Skin epidermis (tissue), 12 donors: Measurements from ENCODE around the gene PQBP1.
A peak's percentile ranks its signal among the peaks of the same experiment; 100 is the strongest.

Experiments
- H3K27ac ChIP-seq, 21 experiments: fragments of 200-600 bp; sonication (generic) in 11 of 21; one replicate each; pipeline ENCODE4 v1.5.0; 2020; ENCODE audit warnings: mild to moderate bottlenecking in 3 of 21, inconsistent platforms in 2 of 21, moderate library complexity in 2 of 21
- H3K4me3 ChIP-seq, 7 experiments: fragments of 200-600 bp; sonication (generic) in 2 of 7; one replicate each; pipeline ENCODE4 v1.5.0; 2020; ENCODE audit warnings: inconsistent platforms in 2 of 7, mild to moderate bottlenecking in 2 of 7, moderate library complexity in 1 of 7

The PQBP1 gene

GRCh38 chrX:48899078-48899410 is 1.3 kb downstream of the PQBP1 start:
- no peak overlapping the region for H3K27ac ChIP-seq
- H3K4me3 ChIP-seq: no peak overlapping the region

GRCh38 chrX:48901069-48901468 is 3.3 kb downstream of the PQBP1 start:
- Histone ChIP-seq H3K27ac (no peak overlapping the region), H3K4me3 (no peak overlapping the region)

GRCh38 chrX:48902135-48902534 is 4.4 kb downstream of the PQBP1 start:
- H3K4me3 ChIP-seq: no peak overlapping the region
- no peak overlapping the region for H3K27ac ChIP-seq

GRCh38 chrX:48902776-48903175 is 5.0 kb downstream of the PQBP1 start:
- no peak overlapping the region for H3K27ac ChIP-seq
- no peak overlapping the region for H3K4me3 ChIP-seq

- Histone ChIP-seq H3K27ac (no peak overlapping the region), H3K4me3 (no peak overlapping the region)
Measured at GRCh38 chrX:48903290-48903689, 5.6 kb downstream of the PQBP1 start.

- Histone ChIP-seq H3K4me3 (no peak overlapping the region), H3K27ac (no peak overlapping the region)
Measured at GRCh38 chrX:48904180-48904579, 6.5 kb downstream of the PQBP1 start.

GRCh38 chrX:48904626-48905025 is 6.9 kb downstream of the PQBP1 start:
- Histone ChIP-seq H3K4me3 (no peak overlapping the region), H3K27ac (no peak overlapping the region)

GRCh38 chrX:48905090-48905790 is 7.5 kb downstream of the PQBP1 start:
- H3K4me3 ChIP-seq: no peak overlapping the region
- H3K27ac ChIP-seq: no peak overlapping the region

GRCh38 chrX:48908600-48908999 is 10.9 kb downstream of the PQBP1 start:
- H3K4me3 ChIP-seq: no peak overlapping the region
- H3K27ac ChIP-seq: no peak overlapping the region

GRCh38 chrX:48909703-48910294 is 12.1 kb downstream of the PQBP1 start:
- H3K4me3 ChIP-seq: no peak overlapping the region
- H3K27ac ChIP-seq: peak overlapping the region in 2 of 21 experiments; percentile 72 to 78

- Histone ChIP-seq H3K4me3 (peak overlapping the region; percentile 42 to 65 (median 58)), H3K27ac (peak overlapping the region in 20 of 21 experiments; percentile 42 to 87 (median 76))
Measured at GRCh38 chrX:48910926-48911411, 13.2 kb downstream of the PQBP1 start.

GRCh38 chrX:48911412-48912182 is 13.9 kb downstream of the PQBP1 start, which contains the start of gene SLC35A2:
TSS of gene SLC35A2 (minus strand) at chrX:48911646. CDS start at chrX:48911636, 10 bp downstream.
- Histone ChIP-seq H3K4me3 (peak within 1 kb of the TSS; percentile 42 to 65 (median 58)), H3K27ac (peak within 1 kb of the TSS in 20 of 21 experiments; percentile 42 to 87 (median 76))

GRCh38 chrX:48913605-48914366 is 16.1 kb downstream of the PQBP1 start:
- H3K4me3 ChIP-seq: no peak overlapping the region
- H3K27ac ChIP-seq: no peak overlapping the region

- peak overlapping the region in 1 of 21 experiments; percentile 11 for H3K27ac ChIP-seq
- peak overlapping the region in 1 of 7 experiments; percentile 64 for H3K4me3 ChIP-seq
Measured at GRCh38 chrX:48914593-48915493, 17.1 kb downstream of the PQBP1 start.

GRCh38 chrX:48917139-48918001 is 19.6 kb downstream of the PQBP1 start:
- H3K27ac ChIP-seq: peak overlapping the region in 12 of 21 experiments; percentile 52 to 93 (median 82)
- H3K4me3 ChIP-seq: peak overlapping the region; percentile 28 to 64 (median 56)

GRCh38 chrX:48918301-48918642 is 20.5 kb downstream of the PQBP1 start:
- Histone ChIP-seq H3K27ac (peak overlapping the region in 20 of 21 experiments; percentile 46 to 93 (median 80)), H3K4me3 (peak overlapping the region; percentile 28 to 64 (median 56))

GRCh38 chrX:48918643-48919340 is 21.1 kb downstream of the PQBP1 start, which contains the start of gene PIM2:
TSS of gene PIM2 (minus strand) at chrX:48919024. CDS start at chrX:48918834, 190 bp downstream.
- peak within 1 kb of the TSS; percentile 28 to 64 (median 56) for H3K4me3 ChIP-seq
- H3K27ac ChIP-seq: peak within 1 kb of the TSS; percentile 46 to 93 (median 80)
